Putamen (tissue), 1 donor: ENCODE measurements around the gene MTARC2.

Experiments used
- DNase-seq: peaks from one replicate; pipeline ENCODE4 v3.0.0-alpha.2; 2016; ENCODE audit warnings: low spot score

MTARC2 gene

DNA sequence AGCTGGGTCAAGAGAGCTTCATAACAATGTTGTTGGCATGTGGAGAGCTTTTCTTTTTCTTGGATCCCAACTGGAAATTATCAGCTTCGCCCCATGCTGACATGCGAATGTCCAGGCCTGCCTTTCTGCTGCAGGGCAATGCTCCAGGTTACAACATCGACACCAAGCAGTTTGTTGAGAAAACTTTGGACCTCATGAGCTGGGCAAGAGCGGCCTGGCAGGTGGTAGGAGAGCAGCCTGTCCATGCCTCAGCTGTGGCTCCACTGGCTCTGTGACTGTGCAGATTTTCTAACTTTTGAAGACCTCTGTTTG is 80.0 kb downstream of the MTARC2 start:
- no peak for DNase-seq

DNA sequence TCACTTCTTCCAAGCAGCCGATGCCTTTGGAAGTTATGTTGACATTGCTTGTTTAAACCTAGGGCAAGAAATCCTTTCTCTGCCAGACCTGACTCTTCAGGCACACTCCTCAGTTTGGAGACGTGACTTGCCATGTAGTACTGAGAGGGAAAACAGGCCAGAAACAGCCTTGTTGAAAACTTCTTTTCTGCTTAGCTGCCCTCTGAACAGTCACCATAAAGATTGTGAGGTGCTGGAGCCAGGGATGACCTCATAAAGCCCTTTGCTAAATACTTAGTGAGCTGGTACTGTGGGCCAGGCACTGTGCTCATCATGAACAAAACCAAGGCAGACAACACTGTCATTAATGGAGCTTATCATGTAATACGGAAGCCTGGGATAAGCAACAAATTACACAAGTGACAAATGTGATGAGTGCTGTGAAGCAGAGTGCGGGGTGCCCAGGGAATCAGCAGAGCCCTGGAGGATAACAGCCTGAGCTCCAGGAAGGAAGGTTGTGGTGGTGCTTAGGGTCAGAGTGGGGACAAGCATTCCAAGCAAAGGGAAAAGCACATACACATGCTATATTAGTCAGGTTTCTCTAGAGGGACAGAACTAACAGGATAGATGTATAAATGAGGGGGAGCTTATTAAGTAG is 80.9 kb downstream of the MTARC2 start:
- DNase-seq: no peak

DNA sequence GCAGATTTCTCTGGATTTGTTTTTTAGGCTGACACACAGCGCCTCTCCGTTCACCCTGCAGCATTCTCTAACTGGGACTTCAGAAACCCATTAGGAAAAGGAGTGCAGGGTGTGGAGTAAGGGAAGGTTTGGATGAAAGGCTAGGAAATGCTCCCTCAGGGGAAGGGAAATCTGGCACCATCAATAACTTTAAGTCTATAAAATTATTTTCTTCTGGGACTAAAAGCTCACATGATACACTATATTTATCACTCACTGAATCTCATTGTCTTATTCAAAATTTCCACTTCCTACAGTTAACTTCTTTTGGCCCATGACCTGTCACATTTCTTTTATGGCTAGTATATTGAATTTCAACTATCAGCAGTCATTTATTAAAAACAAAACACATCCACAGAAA is 85.3 kb downstream of the MTARC2 start:
- DNase-seq: no peak
